Stimulated activated CD8-positive, alpha-beta memory T cell treated with anti-CD3 and anti-CD28 coated beads, Interleukin-12 subunit alpha, Interleukin-12 subunit beta, amount 100 ng/mL, for 1 hour (primary cell): ENCODE measurements around the gene CRISPLD2.
"Not testable (repeated sequence)": the region's sequence is repeated elsewhere in the genome, so short reads cannot be mapped to it uniquely, and the experiment has no call there.

Experiments
- DNase-seq: peaks from one replicate; pipeline ENCODE4 v3.0.0-alpha.2; 2020; ENCODE audit warnings: low read depth

The CRISPLD2 gene

DNA sequence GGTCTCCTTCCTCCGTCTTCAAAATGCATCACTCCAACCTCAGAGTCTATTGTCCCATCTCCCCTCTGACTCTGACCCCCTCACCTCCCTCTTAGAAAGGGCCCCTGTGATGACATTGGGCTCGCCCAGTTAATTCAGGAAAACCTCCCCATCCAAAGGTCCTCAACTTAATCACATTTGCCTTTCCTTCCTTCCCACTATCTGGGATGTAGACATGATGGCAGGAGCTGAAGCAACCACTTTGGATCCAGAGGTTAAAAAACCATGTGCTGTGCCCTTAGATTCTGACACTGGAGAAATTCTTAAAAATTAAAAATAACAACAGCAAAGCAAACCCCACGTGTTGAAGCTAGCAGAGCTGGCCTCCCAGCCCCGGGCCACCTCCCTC, 111.3 kb downstream of the CRISPLD2 start:
- no peak for DNase-seq

DNA sequence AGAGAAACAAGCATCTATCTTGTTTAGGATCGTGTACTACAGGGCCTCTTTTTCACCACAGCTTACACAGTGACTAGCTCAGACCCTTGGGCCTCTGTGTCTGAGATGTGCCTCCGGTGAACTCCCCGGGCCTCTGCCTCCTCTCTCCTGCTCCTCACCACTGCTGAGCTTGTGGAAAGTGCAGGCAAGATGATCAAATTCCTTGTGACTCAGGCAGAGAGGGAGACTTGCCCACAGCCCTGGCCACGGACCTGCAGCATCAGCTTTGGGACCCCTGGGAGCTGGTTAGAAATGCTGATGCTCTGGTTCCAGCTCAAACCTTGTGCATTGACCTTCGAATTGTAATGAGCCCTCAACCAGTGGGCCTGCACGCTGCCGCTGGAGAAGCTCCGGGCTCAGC, 111.7 kb downstream of the CRISPLD2 start:
- no peak for DNase-seq

DNA sequence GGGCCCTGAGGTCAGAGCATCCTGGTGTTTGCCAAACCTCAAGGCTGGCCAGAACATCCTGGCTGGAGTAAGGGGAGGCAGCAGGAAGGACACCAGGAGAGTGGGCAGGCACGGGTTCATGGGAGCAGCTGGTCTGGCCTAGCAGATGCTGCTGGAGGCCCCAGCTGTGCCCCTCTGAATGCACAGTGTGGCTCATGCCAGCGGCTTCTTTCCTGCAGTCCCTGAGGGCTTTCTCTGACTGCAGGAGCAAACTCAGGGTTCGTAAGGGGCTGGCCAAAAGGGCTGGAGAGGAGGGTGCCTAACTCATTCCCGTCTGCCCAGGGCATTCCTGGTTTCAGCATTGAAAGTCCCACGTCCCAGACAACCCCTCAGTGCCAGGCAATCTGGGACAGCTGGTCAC, 112.9 kb downstream of the CRISPLD2 start:
- DNase-seq, result no peak

DNA sequence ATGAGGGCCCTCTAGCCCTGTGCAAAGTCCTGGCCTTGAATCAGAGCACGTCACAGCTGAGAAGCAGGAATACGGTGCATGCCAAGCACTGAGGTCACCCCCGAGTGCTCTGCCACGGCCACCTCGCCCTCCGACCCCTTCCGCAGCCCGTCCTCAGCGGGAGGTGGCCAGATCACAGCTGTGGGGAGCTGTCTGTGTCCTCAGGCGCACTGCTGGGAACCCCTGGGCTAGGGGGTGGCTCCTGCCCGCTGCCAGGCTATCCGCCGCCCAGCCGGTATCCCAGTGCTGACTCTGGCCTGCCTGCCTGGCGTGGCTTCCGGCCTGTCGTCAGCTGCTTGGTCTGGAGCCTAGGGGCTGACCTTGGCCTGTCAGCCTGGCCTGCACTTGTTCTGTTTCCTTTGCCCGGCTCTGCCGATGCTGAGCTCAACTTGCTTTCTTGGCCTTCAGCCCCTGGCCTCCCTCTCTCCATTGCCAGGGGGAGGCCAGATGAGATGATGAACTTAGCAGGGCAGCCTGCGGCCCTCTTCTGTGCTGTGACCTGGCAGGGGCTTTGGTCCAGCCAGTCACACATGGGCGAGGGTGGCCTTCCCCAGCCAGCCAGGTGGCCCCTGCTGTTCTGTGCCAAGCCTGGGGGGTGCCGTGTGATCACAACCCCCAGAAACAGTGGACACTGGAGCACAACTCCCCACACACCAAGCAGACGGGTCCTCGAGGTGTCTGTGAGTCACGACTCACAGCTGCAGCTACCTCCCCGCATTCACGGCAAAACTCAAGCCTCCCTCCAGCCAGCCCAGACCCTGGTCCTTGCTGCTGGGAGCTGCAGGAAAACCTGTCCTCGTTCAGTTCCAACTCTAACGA, 114.2 kb downstream of the CRISPLD2 start:
- DNase-seq, result no peak

DNA sequence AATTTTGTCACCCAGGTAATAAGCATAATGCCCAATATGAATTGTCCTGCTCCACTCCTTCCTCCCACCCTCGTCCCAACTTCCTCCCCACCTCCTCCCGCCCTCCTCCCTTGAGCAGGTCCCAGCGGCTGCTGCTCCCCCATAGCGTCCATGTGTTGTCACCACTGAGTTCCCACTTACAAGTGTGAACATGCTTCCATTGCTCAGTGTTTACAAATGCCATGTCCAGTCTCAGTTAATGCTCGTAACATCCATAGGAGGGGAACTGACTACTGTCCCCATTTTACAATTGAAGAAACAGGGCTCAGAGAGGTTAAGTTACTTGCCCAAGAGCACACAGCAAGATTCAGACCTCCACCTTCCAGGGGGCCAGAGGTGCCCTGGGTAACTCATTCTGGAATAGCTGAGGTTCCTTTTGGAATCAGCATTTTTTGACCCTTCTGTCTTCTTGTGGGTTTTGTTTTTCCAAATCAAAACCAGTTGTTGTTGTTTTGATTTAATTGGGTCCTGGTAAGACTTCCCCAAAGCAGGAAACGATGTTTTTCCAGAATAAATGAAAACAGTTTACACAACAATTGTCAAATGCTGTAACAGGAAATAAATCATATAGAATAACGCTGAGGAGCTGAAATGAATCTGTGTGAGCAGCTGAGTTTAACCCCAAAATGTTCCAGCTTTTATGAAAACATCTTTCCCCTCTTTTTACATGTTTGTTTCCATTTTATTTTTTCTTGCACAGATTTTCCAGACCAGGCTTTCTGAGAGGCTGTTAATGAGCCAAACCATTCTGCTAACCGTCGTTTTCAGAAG, 117.6 kb downstream of the CRISPLD2 start:
- no peak for DNase-seq

DNA sequence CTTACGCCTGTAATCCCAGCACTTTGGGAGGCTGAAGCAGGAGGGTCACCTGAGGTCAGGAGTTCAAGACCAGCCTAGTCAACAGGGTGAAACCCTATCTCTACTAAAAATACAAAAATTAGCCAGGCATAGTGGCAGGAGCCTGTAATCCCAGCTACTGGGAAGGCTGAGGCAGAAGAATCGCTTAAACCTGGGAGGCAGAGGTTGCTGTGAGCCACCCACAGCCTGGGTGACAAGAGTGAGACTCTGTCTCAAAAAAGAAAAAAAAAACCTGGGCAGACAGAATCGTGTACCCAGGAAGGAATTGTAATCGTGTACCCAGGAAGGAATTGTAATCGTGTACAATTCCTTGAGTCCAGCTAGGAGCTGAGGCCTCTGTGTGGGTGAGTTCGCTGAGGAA, 118.8 kb downstream of the CRISPLD2 start:
- DNase-seq, result not testable (repeated sequence)

DNA sequence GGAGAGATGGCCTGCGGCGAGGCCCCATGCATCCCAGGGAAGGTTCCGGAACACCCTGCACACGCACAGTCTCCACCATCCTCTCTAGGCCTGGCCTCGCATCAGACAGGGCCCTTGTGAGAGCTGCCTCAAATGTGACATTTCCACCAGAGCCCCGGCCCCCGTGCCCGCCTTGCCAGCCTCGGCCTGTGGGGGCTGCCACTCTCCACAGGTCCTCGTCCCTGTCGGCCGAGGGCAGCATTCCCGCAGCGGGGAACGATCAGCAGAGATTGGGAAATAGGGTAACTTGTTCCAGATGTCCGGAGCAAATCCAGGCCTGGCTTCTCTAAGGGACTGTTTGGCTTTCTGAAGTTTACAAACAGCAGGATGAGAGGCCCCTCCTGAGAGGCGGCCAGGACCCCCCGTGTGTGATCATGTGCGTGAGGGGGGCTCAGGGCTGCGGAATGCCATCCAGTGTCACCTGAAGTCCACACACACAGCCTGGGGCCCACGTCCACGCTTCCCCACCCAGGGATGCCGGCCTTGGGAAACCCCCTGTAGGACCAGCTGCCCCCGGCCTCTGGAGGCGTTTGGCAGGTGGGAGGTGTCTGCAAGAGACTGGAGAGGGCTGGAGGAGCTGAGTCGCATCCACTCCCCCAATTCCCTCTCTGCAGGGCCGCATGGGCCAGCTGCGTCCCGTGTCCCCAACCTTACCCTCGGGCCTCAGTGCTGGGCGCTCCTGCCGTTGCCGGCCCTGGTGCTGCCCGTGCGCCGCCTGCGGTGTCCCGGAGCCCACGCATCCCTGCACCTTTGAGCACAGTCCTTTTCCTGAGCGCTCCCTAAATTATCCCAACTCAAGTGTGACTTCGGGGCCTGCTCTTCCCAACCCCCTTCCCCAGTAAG, 121.1 kb downstream of the CRISPLD2 start:
- DNase-seq, result no peak

DNA sequence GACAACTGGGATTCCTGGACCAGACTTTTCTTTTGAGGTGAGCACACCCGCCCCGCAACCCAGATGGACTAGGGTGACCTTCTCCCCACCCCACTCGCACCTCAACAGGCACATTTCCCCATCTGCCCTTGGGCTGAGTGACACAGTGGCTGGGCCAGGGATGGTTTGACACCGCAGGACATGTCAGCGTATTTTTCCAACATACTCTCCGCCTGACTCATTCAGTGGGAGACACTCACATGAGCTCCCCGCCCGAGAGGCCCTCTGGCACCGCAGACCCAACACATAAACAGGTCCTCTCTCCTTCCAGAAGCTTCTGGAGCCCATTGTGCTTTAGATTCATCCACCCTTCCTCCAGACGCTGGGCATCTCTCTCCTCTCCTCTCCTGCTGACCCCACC, 122.1 kb downstream of the CRISPLD2 start:
- no peak for DNase-seq

DNA sequence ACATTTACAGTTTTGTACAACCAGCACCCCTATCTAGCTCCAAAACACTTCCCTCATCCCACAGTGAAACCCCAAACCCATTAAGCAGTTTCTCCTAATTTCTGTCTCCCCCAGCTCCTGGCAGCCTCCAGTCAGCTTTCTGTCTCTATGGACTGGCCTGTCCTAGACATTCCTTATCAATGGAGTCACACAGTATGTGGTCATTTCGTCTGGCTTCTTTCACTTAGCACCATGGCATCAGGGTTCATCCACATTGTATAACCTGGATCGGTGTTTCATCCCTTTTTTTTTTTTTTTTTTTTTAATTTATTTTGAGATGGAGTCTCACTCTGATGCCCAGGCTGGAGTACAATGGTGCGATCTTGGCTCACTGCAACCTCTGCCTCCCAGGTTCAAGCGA, 123.0 kb downstream of the CRISPLD2 start:
- no peak for DNase-seq

DNA sequence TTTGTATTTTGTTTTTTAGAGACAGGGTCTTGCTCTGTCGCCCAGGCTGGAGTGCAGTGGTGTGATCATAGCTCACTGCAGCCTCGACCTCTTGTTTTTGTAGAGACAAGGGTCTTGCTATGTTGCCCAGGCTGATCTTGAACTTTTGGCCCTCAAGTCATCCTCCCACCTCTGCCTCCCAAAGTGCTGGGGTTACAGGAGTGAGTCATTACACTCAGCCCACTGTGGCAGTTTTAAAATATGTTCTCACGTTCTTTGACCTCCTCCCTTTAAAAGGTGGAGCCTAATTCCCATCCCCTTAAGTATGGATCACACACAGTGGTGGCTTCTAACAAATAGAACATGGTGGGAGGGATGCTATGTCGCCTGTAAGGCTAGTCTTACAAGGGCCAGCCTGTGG, 123.8 kb downstream of the CRISPLD2 start:
- DNase-seq, result no peak

DNA sequence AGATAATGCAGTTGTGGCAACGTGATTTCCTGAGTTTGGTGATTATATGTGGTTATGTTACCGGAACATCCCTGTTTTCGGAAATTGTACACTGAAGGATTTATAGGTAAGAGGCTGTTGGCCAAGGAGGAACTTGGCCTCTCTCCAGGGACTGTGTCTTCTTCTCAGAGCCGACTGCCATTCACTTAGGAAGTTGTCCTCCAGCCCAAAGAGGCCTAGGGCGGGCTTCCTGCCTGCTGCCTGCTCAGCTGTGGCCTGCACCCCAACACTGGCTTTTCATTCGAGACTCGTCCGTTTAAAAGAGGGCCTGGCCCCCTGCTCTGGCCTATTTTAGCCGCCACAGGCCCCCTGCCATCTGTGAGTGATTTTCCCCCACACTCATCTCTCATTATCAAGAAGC, 127.2 kb downstream of the CRISPLD2 start:
- DNase-seq, result no peak

DNA sequence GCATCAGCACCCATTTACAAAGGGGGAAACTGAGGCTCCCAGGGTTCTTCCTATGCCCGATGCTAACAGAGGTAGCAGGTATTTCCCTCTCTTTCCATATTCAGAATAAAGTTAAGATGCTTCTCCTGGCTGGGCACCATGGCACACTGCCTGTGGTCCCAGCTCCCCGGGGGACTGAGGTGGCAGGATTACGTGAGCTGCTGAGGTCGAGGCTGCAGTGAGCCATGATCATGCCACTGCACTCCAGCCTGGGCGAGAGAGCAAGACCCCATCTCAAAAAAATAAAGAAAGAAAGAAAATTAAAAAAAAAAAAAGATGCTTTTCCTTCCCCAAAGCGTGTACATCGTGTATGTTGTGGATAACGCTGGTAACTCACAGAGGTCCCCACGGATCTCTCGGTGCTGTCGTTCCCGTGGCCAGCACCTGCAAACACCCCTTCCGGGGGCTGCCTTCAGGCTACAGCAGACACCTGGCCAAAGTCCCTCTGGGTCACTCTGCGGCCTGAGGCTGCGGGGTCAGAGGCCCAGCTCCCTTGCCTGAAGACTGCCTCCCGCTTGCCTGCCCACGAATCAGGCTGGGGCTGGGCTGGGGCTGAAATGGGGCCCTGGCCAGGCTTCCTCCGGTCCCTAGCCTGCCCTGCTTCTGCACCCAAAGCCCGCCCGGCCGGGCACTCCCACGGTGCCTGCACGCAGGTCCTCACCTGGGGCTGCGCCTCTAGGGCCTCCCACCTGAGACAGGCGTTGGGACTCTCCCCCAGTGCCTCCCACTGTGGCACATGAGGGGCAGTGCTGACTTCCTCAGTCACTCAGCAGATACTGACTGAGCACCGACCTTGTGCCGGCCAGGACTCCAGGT, 128.4 kb downstream of the CRISPLD2 start:
- DNase-seq, result no peak

DNA sequence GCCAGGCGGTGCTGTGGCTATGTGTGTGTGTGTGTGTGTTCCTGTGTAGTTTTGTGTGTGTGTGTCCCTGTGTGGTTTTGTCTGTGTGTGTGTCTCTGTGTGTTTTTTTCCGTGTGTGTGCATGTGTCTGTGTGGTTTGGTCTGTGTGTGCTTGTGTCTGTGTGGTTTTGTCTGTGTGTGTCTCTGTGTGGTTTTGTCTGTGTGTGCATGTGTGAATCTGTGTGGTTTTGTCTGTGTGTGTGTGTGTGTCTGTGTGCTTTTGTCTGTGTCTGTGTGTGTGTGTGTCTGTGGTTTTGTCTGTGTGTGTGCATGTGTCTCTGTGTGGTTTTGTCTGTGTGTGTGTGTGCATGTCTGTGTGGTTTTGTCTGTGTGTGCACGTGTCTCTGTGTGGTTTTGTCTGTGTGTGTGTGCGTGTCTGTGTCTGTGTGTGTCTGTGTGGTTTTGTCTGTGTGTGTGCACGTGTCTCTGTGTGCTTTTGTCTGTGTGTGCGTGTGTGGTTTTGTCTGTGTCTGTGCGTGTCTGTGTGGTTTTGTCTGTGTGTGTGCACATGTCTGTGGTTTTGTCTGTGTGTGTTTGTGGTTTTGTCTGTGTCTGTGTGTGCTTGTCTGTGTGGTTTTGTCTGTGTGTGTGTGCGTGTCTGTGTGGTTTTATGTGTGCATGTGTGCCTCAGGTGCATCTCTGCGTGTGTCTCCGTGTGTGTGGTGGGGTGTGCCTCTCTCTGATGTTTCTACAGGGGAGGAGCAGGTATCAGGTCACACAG, 129.2 kb downstream of the CRISPLD2 start:
- no peak for DNase-seq

DNA sequence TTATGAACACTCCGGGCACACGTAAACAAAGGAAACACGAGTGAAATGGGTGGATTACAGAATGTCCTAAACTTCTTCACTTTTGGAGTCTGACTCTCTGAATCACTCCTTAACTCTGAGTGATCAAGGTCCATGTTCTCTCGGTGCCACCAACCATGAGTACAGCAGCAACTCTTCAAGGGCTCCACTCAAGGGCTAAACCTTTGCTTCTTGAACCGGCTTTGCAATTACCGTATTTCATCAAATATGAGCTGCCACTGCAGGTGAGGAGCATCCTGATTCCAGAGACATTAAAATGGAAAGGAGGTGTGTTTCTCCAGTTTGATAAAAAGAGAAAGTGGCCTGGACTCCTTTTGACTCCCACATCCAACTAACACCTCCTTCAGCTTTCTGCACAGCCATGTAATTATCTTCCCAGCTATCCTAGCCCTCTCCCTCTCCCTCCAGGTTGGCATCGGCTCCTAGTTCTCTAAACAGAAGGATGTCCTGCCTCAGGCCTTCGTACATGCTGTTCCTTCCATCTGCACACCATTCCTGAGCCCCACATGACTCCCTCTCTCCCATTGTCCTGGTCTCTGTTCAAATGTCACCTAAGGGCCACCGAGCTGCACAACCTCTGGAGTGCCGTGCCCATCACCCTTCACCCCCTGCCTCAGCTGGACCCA, 130.1 kb downstream of the CRISPLD2 start:
- no peak for DNase-seq

DNA sequence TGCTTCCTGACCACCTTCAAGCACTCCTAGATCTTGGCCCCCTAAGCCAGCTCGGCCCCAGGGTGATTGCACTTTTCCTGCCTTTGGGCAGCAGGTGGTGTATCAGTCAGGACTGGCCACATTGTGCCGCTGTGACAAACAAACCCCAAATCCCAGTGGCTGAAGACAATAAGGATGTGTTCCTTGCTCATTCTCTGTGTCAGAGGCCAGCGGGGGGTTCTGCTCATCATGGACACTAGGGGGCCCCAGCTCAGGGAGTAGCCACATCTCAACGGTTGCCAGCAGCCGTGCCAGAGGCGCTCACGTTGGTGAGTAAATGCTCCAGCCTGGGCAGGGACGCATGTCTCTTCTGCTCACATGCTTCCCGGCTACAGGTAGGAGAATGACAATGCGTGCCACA, 131.1 kb downstream of the CRISPLD2 start:
- no peak for DNase-seq

DNA sequence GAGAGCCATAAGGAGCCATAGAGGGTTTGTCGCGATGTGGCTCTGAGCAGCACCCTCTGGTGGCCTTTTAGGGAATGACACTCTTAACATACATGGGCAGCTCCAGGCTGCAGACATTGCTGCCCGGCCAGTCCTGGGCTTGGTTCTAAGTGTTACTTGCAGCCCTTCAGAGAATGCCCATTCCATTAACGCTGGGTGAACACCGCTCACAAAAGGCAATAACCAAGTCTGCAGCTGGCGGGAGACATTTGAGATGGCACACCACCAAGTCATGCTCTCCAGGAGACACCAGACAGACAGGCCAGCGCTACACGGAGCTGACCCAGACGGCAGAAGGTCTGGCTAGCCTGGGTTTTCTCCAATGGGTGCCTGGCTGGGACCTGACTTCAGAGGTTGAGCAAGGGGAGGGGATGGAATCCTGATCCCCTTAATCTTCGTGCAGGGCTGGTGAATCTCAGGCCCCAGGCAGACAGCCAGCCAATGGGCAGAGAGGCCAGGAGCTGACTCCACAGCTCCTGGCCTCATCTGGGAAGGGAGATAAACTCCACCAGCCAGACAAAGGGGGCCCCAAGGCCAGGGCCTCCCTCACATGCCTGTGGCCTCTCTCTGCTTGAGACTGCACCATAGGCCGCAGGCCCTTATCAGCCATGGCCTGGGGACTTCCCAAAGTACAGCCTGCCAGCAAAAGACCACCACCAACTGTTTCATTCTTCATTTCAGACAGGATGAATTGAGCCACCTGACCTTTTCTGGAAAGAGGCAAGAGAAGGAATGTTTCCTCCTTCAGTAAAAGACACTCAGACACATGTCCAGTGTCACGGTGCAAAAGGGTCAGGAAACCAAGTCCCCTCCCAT, 132.8 kb downstream of the CRISPLD2 start:
- peak; percentile 55 for DNase-seq

DNA sequence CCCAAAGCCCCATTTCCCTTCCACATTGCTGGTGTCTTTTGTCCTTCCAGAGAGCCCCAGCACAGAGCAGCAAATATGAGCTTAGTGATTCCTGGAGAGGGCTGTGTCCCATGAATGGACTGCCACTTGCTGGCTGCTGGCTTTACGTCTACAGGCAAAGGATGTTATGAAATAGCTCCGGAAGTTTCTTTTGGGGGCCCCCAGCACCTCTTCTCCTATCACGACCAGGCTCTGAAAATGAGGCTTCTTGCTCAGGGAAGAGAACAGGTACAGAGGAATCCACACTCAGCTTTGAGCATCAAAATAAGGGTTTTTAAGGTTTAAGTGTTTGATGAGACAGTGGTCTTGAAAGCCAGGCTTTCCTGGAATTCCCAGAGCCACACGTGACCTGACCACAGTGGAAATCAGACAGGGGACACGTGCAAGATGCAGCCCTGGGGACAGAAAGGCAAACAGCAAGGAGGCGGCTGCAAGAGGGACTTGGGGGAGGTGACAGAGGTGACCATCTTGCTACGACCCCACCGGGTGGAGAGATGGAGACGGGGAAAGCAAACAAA, 133.5 kb downstream of the CRISPLD2 start:
- no peak for DNase-seq

DNA sequence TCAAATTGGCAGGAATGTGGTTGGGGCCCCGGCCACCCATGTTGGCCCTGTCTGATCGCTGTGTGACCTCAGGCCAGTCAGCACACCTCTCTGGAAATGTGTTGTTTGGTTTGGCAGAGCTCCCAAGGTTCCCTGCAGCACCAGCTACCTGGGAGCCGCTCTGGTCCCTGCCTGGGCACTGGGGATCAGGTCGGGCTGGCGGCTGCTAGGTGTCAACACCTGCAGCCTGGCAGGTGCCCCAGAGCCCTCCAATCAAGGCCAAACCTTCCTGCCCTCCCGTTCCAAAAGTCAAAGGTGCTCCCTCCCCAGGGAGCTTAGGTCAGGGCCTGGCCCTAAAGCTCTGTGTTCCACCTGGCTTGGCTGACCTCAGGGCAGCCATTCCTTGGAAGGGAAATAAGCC, 135.6 kb downstream of the CRISPLD2 start:
- DNase-seq, result no peak

DNA sequence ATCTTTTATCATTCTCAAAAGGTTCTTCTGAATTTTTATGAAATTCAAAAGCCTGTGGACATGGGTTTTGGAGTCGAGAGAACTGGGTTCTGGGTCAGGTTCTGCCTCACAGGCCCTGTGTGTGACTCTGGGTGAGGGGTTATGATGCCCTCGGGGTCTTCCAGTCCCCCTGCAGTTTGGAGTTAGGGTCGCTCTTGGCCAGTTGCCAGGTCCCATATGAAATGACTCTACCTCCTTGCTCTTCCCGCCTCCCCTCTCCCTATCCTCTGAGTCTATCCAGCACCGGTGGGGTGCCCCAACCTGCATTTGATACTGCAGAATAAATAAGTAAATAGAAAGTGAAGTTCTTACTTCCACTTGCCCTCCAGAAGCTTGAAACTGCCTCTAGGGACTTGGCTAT, 137.4 kb downstream of the CRISPLD2 start:
- no peak for DNase-seq
